Measurements from ENCODE around the gene SHOC2. TPM values are rescaled to one million over a fixed set of nuclear protein-coding genes. Genes with fewer than 3 reads are reported as not detected.
"Not testable (repeated sequence)": the region's sequence is repeated elsewhere in the genome, so short reads cannot be mapped to it uniquely, and the experiment has no call there.

Gene SHOC2
- total RNA-seq, 1 donor: 98.6 TPM

- Histone ChIP-seq H3K9me3 (ENCODE audit: low read depth, low read length) (no peaks in the 10 kb centered on the region), H3K4me1 (ENCODE audit: insufficient read depth, low read length) (peaks cover 3% of the 10 kb centered on the region)
Observed at GRCh38 chr10:110892602-110893288, 26.7 kb upstream of the SHOC2 start.

GRCh38 chr10:110893559-110894179 lies 25.7 kb upstream of the SHOC2 start:
- Histone ChIP-seq H3K27me3 (ENCODE audit: insufficient read depth, low read length) (no peaks in the 10 kb centered on the region), H3K4me3 (ENCODE audit: low read length) (no peak overlapping the region), H3K4me1 (ENCODE audit: insufficient read depth, low read length) (peaks cover 3% of the 10 kb centered on the region), H3K9me3 (ENCODE audit: low read depth, low read length) (no peaks in the 10 kb centered on the region)

More at GRCh38 chr10:110892602-110893288, 26.7 kb upstream of the SHOC2 start:
- no peak overlapping the region for H3K4me3 ChIP-seq (ENCODE audit: low read length)
- H3K27me3 ChIP-seq (ENCODE audit: insufficient read depth, low read length): no peaks in the 10 kb centered on the region

- Histone ChIP-seq H3K9me3 (ENCODE audit: low read depth, low read length) (no peaks in the 10 kb centered on the region), H3K27me3 (ENCODE audit: insufficient read depth, low read length) (no peaks in the 10 kb centered on the region), H3K4me1 (ENCODE audit: insufficient read depth, low read length) (peaks cover 3% of the 10 kb centered on the region), H3K4me3 (ENCODE audit: low read length) (no peak overlapping the region)
Observed at GRCh38 chr10:110897184-110897583, 22.2 kb upstream of the SHOC2 start.

DNA sequence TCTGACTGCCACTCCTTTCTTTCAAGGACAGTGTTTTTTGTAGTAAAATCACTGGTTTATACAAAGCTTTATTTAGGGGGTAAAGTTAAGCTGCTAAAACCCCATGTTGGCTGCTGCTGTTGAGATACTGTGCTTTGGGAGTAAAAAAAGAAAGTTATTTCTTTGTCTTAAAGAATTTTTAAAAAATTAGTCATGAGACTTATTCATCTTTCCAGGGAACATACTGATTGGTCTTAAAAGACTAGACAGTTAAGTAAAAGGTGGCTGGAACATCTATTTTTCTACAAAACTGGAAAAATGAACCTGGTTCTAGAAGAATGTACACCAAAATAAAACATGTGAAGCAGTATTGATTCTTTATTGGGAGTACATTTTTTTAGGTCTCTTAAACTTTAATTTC lies 21.0 kb upstream of the SHOC2 start:
- Histone ChIP-seq H3K27me3 (ENCODE audit: insufficient read depth, low read length) (no peaks in the 10 kb centered on the region), H3K4me3 (ENCODE audit: low read length) (no peak overlapping the region), H3K4me1 (ENCODE audit: insufficient read depth, low read length) (peaks cover 3% of the 10 kb centered on the region), H3K9me3 (ENCODE audit: low read depth, low read length) (no peaks in the 10 kb centered on the region)

DNA sequence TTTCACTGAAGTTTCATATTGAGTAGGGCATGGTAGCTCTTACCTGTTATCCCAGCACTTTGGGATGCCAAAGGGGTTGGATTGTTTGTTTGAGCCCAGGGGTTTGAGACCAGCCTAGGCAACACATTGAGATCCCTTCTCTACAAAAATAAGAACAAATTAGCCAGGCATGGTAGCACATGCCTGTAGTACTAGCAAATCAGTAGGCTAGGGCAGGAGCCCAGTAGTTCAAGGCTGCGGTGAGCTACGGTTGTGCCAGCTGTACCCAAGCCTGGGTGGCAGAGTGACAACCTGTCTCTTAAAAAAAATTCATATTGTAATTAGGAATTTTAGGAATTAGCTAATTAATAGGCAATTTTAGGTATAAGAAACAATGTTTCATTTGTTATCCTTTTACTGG lies 18.4 kb upstream of the SHOC2 start:
- Histone ChIP-seq H3K9me3 (ENCODE audit: low read depth, low read length) (no peaks in the 10 kb centered on the region), H3K4me3 (ENCODE audit: low read length) (no peak overlapping the region), H3K27me3 (ENCODE audit: insufficient read depth, low read length) (no peaks in the 10 kb centered on the region), H3K4me1 (ENCODE audit: insufficient read depth, low read length) (peaks cover 3% of the 10 kb centered on the region)

- Histone ChIP-seq H3K4me3 (ENCODE audit: low read length) (no peak overlapping the region), H3K27me3 (ENCODE audit: insufficient read depth, low read length) (no peaks in the 10 kb centered on the region), H3K4me1 (ENCODE audit: insufficient read depth, low read length) (peaks cover 1% of the 10 kb centered on the region), H3K9me3 (ENCODE audit: low read depth, low read length) (no peaks in the 10 kb centered on the region)
Observed at GRCh38 chr10:110901954-110902819, 17.2 kb upstream of the SHOC2 start.

DNA sequence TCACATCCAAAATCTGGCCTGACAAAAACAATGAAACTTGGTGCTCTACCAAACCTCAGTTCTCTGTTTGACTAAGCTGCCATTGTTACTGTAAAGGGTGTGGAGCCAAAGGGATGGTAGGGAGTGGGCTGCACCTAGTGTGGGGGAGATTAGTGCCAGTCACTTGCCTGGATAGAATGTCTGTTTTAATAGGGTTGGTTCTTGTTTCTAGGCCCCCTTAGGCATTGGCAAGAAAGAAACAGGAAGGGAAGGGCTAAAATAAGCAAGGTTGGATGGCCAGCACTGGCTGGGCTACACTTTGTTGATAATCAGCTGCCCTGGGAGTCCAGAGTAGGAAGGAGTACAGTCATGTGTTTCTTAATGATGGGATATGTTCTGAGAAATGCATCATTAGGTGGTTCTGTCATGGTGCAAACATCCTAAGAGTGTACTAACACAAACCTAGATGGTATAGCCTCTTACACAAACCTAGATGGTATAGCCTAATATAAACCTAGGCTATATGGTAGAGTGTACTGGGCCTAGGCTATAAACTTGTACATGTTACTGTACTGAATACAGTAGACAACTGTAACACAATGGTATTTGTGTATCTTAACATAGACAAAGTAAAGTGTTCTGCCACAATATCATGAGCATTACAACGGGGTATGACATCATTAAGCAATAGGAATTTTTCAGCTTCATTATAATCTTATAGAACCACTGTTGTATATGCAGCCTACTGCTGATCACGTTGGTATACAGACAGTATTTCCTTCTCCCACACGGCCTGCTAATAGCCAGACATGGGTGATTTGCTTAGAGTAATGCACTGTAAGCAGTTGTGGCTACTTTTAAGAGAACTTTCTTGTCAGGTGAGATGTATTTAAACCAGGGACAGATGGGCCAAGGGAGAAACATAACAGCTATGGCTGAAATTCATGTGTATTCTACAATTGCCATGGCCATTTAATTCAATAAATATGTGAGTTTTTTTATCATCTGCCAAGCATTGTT lies 15.8 kb upstream of the SHOC2 start:
- H3K4me3 ChIP-seq (ENCODE audit: low read length): no peak overlapping the region
- H3K27me3 ChIP-seq (ENCODE audit: insufficient read depth, low read length): no peaks in the 10 kb centered on the region
- no peaks in the 10 kb centered on the region for H3K4me1 ChIP-seq (ENCODE audit: insufficient read depth, low read length)
- no peaks in the 10 kb centered on the region for H3K9me3 ChIP-seq (ENCODE audit: low read depth, low read length)

DNA sequence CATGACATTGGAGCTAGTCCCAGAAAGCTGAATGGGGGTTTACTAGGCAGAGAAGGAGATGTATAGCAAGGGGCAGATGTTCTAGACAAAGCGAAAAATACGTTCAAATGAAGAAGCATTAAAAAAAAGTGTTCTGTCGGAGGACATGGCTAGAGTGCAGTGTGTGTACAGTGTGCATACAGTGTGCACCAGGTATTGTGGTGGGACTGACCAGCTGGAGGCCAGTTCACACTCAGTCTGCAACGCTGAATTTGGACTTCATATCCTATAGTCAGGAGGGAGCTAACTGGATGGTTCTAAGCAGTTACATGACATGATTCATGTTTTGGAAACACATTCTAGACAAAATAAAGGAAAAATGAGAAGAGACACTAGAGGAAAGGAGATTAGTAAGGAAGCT lies 9.3 kb upstream of the SHOC2 start:
- Histone ChIP-seq H3K9me3 (ENCODE audit: low read depth, low read length) (no peaks in the 10 kb centered on the region), H3K27me3 (ENCODE audit: insufficient read depth, low read length) (no peaks in the 10 kb centered on the region), H3K4me1 (ENCODE audit: insufficient read depth, low read length) (no peaks in the 10 kb centered on the region), H3K4me3 (ENCODE audit: low read length) (no peak overlapping the region)

DNA sequence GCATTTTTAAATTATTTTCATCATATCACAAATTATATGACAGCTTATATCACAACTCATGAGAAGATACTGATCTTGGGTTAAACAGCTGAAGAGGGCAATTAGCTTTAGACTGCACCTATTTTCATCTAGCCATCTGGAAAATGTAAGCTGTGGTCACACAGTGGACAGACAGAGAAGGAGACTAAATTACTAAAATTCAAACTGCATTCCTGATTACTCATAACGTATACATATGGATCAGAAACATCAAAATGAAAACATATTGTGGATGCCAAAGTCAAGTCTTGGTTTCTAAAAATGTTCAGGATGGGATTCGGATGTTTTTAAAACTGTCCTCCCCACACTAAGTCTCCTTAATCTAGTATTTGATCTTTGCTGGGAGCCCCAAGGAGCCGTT lies 7.0 kb upstream of the SHOC2 start:
- Histone ChIP-seq H3K27me3 (ENCODE audit: insufficient read depth, low read length) (no peaks in the 10 kb centered on the region), H3K4me3 (ENCODE audit: low read length) (no peak overlapping the region), H3K4me1 (ENCODE audit: insufficient read depth, low read length) (no peaks in the 10 kb centered on the region), H3K9me3 (ENCODE audit: low read depth, low read length) (no peaks in the 10 kb centered on the region)

GRCh38 chr10:110914431-110914830 lies 5.0 kb upstream of the SHOC2 start:
- Histone ChIP-seq H3K4me1 (ENCODE audit: insufficient read depth, low read length) (peaks cover 10% of the 10 kb centered on the region), H3K27me3 (ENCODE audit: insufficient read depth, low read length) (no peaks in the 10 kb centered on the region), H3K4me3 (ENCODE audit: low read length) (no peak overlapping the region), H3K9me3 (ENCODE audit: low read depth, low read length) (no peaks in the 10 kb centered on the region)

GRCh38 chr10:110915035-110915434 lies 4.4 kb upstream of the SHOC2 start:
- H3K4me1 ChIP-seq (ENCODE audit: insufficient read depth, low read length): peaks cover 10% of the 10 kb centered on the region
- no peaks in the 10 kb centered on the region for H3K9me3 ChIP-seq (ENCODE audit: low read depth, low read length)
- no peak overlapping the region for H3K4me3 ChIP-seq (ENCODE audit: low read length)
- H3K27me3 ChIP-seq (ENCODE audit: insufficient read depth, low read length): no peaks in the 10 kb centered on the region

DNA sequence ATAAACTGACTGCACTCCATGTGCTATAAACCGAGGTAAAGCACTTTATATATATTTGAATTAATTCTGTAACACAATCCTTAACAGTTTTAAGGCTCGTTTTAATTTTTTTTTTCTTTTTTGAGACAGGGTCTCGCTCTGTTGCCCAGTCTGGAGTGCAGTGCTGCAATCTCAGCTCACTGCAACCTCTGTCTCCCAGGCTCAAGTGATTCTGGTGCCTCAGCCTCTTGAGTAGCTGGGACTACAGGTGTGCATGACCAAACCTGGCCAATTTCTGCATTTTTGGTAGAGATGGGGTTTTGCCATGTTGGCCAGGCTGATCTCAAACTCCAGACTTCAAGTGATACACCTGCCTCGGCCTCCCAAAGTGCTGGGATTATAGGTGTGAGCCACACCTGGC lies 3.8 kb upstream of the SHOC2 start:
- H3K4me3 ChIP-seq (ENCODE audit: low read length); H3K27me3 ChIP-seq (ENCODE audit: insufficient read depth, low read length); H3K9me3 ChIP-seq (ENCODE audit: low read depth, low read length); H3K4me1 ChIP-seq (ENCODE audit: insufficient read depth, low read length): not testable (repeated sequence)

DNA sequence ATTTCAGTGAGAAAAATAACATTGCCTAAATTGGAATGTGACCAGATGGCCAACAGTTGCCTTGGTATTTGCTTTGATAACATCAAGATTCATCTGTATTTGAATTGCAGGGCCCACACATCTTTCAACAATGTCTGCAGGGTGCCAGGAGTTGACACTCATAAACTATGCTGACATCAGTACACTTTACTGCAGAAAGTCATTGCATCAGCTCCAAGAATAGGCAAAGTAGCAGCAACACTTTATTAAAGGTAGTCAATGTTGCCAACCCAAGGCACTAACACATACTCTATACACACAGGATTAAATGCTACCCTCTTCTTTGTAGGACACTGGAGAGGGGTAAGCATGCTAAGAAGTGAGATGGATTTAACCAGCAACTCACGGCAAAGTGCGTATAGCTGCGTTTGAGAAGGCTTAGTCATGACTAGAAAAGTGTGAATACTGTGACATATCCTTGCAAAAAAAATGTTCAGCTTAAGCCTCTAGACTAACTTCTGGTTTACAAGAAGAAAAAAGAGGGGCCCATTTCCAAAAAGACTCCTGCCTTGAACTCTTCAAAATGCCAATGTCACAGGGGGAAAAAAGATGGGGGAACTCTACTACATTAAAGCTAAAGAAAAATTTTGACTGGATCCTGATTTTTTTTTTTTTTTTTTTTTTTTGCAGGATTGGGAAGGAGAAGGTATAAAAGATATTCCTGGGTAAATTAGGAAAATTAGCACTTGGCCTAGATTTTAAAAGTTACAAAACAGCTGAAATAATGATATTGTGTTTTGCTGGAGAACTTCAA lies 2.7 kb upstream of the SHOC2 start:
- no peaks in the 10 kb centered on the region for H3K9me3 ChIP-seq (ENCODE audit: low read depth, low read length)
- H3K4me1 ChIP-seq (ENCODE audit: insufficient read depth, low read length): peaks cover 10% of the 10 kb centered on the region
- H3K27me3 ChIP-seq (ENCODE audit: insufficient read depth, low read length): no peaks in the 10 kb centered on the region
- H3K4me3 ChIP-seq (ENCODE audit: low read length): no peak overlapping the region

- Histone ChIP-seq H3K27me3 (ENCODE audit: insufficient read depth, low read length) (no peaks in the 10 kb centered on the region), H3K4me1 (ENCODE audit: insufficient read depth, low read length) (peaks cover 10% of the 10 kb centered on the region), H3K9me3 (ENCODE audit: low read depth, low read length) (no peaks in the 10 kb centered on the region), H3K4me3 (ENCODE audit: low read length) (peak overlapping the region; percentile 99)
Observed at GRCh38 chr10:110918269-110918642, 1.1 kb upstream of the SHOC2 start.

All from mononuclear cell (primary cell).